HEK293 (cell line): ENCODE measurements around the gene ARIH2.

Experiments
- BCL11A ChIP-seq: fragments of 450-650 bp; formaldehyde crosslinking; IDR thresholded peaks from 2 replicates; pipeline ENCODE4 v1.5.1; 2016; ENCODE audit warnings: low read depth, missing biosample characterization, missing genetic modification characterization
- BCL6B ChIP-seq: fragments of 450-650 bp; formaldehyde crosslinking; IDR thresholded peaks from 2 replicates; pipeline ENCODE4 v1.5.1; 2017; ENCODE audit warnings: missing biosample characterization, missing genetic modification characterization
- GLI2 ChIP-seq: fragments of 450-650 bp; formaldehyde crosslinking; IDR thresholded peaks from 2 replicates; pipeline ENCODE4; 2017; ENCODE audit warnings: missing biosample characterization, missing genetic modification characterization, low read depth, borderline replicate concordance
- INSM2 ChIP-seq: fragments of 450-650 bp; formaldehyde crosslinking; IDR thresholded peaks from 2 replicates; pipeline ENCODE4 v1.5.1; 2016; ENCODE audit warnings: missing biosample characterization, missing genetic modification characterization
- MYNN ChIP-seq: fragments of 450-650 bp; formaldehyde crosslinking; IDR thresholded peaks from 2 replicates; pipeline ENCODE4 v1.5.1; 2016; ENCODE audit warnings: missing biosample characterization, missing genetic modification characterization, borderline replicate concordance
- MZF1 ChIP-seq: fragments of 450-650 bp; formaldehyde crosslinking; IDR thresholded peaks from 2 replicates; pipeline ENCODE4 v1.5.1; 2017; ENCODE audit warnings: missing biosample characterization, missing genetic modification characterization, borderline replicate concordance
- SCRT2 ChIP-seq: fragments of 450-650 bp; formaldehyde crosslinking; IDR thresholded peaks from 2 replicates; pipeline ENCODE4 v1.5.1; 2016; ENCODE audit warnings: missing biosample characterization, missing genetic modification characterization
- SP3 ChIP-seq: fragments of 450-650 bp; formaldehyde crosslinking; IDR thresholded peaks from 2 replicates; pipeline ENCODE4 v1.5.1; 2016; ENCODE audit warnings: missing biosample characterization, missing genetic modification characterization
- WT1 ChIP-seq: fragments of 450-650 bp; formaldehyde crosslinking; IDR thresholded peaks from 2 replicates; pipeline ENCODE4 v1.5.1; 2016; ENCODE audit warnings: missing biosample characterization, missing genetic modification characterization
- ZBTB17 ChIP-seq: fragments of 450-650 bp; formaldehyde crosslinking; IDR thresholded peaks from 2 replicates; pipeline ENCODE4 v1.5.1; 2016; ENCODE audit warnings: missing biosample characterization, missing genetic modification characterization
- ZBTB48 ChIP-seq: fragments of 450-650 bp; formaldehyde crosslinking; IDR thresholded peaks from 2 replicates; pipeline ENCODE4 v1.5.1; 2016; ENCODE audit warnings: missing biosample characterization, missing genetic modification characterization
- ZNF16 ChIP-seq: fragments of 450-650 bp; formaldehyde crosslinking; IDR thresholded peaks from 2 replicates; pipeline ENCODE4 v1.5.1; 2016; ENCODE audit warnings: low read depth, missing biosample characterization, missing genetic modification characterization
- ZNF169 ChIP-seq: fragments of 450-650 bp; formaldehyde crosslinking; IDR thresholded peaks from 2 replicates; pipeline ENCODE4 v1.5.1; 2016; ENCODE audit warnings: missing biosample characterization, missing genetic modification characterization
- ZNF2 ChIP-seq: fragments of 450-650 bp; formaldehyde crosslinking; IDR thresholded peaks from 2 replicates; pipeline ENCODE4 v1.5.1; 2016; ENCODE audit warnings: missing biosample characterization, missing genetic modification characterization
- ZNF223 ChIP-seq: fragments of 450-650 bp; formaldehyde crosslinking; IDR thresholded peaks from 2 replicates; pipeline ENCODE4 v1.5.1; 2016; ENCODE audit warnings: missing biosample characterization, missing genetic modification characterization
- ZNF324 ChIP-seq: fragments of 450-650 bp; formaldehyde crosslinking; IDR thresholded peaks from 2 replicates; pipeline ENCODE4 v1.5.1; 2016; ENCODE audit warnings: missing biosample characterization, missing genetic modification characterization
- ZNF335 ChIP-seq: fragments of 450-650 bp; formaldehyde crosslinking; conservative IDR thresholded peaks from 2 replicates; pipeline ENCODE4 v1.5.1; 2016; ENCODE audit warnings: missing biosample characterization, missing genetic modification characterization
- ZNF354C ChIP-seq: fragments of 450-650 bp; formaldehyde crosslinking; IDR thresholded peaks from 2 replicates; pipeline ENCODE4 v1.5.1; 2016; ENCODE audit warnings: missing biosample characterization, missing genetic modification characterization, low read depth, borderline replicate concordance
- ZNF366 ChIP-seq: fragments of 450-650 bp; formaldehyde crosslinking; conservative IDR thresholded peaks from 2 replicates; pipeline ENCODE4 v1.5.1; 2016; ENCODE audit warnings: missing biosample characterization, missing genetic modification characterization
- ZNF473 ChIP-seq: fragments of 450-650 bp; formaldehyde crosslinking; IDR thresholded peaks from 2 replicates; pipeline ENCODE4 v1.5.1; 2017; ENCODE audit warnings: missing biosample characterization, missing genetic modification characterization
- ZNF560 ChIP-seq: fragments of 450-650 bp; formaldehyde crosslinking; IDR thresholded peaks from 2 replicates; pipeline ENCODE4 v1.5.1; 2017; ENCODE audit warnings: missing biosample characterization, missing genetic modification characterization, borderline replicate concordance
- ZNF585B ChIP-seq: fragments of 450-650 bp; formaldehyde crosslinking; IDR thresholded peaks from 2 replicates; pipeline ENCODE4 v1.5.1; 2016; ENCODE audit warnings: missing biosample characterization, missing genetic modification characterization
- ZNF610 ChIP-seq: fragments of 450-650 bp; formaldehyde crosslinking; IDR thresholded peaks from 2 replicates; pipeline ENCODE4 v1.5.1; 2016; ENCODE audit warnings: missing biosample characterization, missing genetic modification characterization, borderline replicate concordance
- ZNF621 ChIP-seq: fragments of 450-650 bp; formaldehyde crosslinking; IDR thresholded peaks from 2 replicates; pipeline ENCODE4 v1.5.1; 2017; ENCODE audit warnings: missing biosample characterization, missing genetic modification characterization
- ZNF654 ChIP-seq: fragments of 450-650 bp; formaldehyde crosslinking; IDR thresholded peaks from 2 replicates; pipeline ENCODE4 v1.5.1; 2016; ENCODE audit warnings: low read depth, missing biosample characterization, missing genetic modification characterization
- ZNF670 ChIP-seq: fragments of 450-650 bp; formaldehyde crosslinking; IDR thresholded peaks from 2 replicates; pipeline ENCODE4 v1.5.1; 2016; ENCODE audit warnings: missing biosample characterization, missing genetic modification characterization, low read depth
- ZNF677 ChIP-seq: fragments of 450-650 bp; IDR thresholded peaks from 2 replicates; pipeline ENCODE4 v1.5.0; 2018; ENCODE audit warnings: missing biosample characterization, mild to moderate bottlenecking, missing genetic modification characterization, moderate library complexity
- ZNF76 ChIP-seq: fragments of 450-650 bp; formaldehyde crosslinking; IDR thresholded peaks from 2 replicates; pipeline ENCODE4; 2016; ENCODE audit warnings: low read depth, missing biosample characterization, missing genetic modification characterization, borderline replicate concordance
- ZNF792 ChIP-seq: fragments of 450-650 bp; formaldehyde crosslinking; IDR thresholded peaks from 2 replicates; pipeline ENCODE4 v1.5.1; 2016; ENCODE audit warnings: missing biosample characterization, missing genetic modification characterization
- TF ChIP-seq, protein P1 (sequence below): fragments of 450-650 bp; formaldehyde crosslinking; IDR thresholded peaks from 2 replicates; pipeline ENCODE4 v1.5.0; 2017; ENCODE audit warnings: missing biosample characterization, missing genetic modification characterization, borderline replicate concordance
- TF ChIP-seq, protein P2 (sequence below): fragments of 450-650 bp; formaldehyde crosslinking; IDR thresholded peaks from 2 replicates; pipeline ENCODE4 v1.5.1; 2016; ENCODE audit warnings: missing biosample characterization, missing genetic modification characterization
- TF ChIP-seq, protein P3 (sequence below): fragments of 450-650 bp; formaldehyde crosslinking; IDR thresholded peaks from 2 replicates; pipeline ENCODE4 v1.5.1; 2016; ENCODE audit warnings: missing biosample characterization, missing genetic modification characterization

Gene ARIH2

DNA sequence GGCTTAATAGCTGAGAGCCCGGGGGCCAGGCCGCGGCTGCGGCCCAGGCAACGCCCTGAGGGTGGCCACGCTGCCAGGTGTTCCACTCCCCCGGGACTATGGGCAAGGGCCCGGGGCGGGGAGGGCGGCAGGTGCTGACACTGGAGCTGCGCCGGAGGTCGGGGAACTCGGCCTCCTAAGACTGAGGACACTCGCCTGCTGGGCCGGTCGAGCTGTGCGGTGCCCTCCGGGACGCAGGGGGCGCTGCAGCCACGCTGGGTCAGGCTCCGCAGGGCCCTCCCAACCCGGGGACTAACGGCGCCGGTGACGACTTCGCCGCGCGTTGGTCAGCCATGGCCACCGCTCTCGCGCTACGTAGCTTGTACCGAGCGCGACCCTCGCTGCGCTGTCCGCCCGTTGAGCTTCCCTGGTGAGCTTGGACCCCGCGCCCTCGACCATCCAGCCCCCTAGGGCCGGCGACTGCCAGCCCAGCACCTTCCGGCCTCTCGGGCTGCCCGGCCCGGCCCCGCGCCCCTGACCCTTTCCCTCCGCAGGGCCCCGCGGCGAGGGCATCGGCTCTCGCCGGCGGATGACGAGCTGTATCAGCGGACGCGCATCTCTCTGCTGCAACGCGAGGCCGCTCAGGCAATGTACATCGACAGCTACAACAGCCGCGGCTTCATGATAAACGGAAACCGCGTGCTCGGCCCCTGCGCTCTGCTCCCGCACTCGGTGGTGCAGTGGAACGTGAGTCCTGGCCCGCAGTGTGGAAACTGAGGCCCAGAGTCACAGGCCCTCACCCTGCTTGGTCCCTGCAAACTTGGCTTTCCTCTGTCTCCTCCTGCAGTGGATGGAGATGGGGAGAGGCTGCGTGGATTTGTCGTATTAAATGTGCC, 103.4 kb downstream of the ARIH2 start, which contains the start of gene NDUFAF3 (continued):
- TF ChIP-seq ZNF610 (tag by site-specific recombination) (peak; percentile 75; the same call in 1 of the 2 replicates), SP3 (peak; percentile 78), ZNF366 (no peak), ZNF16 (tag by site-specific recombination) (no peak), BCL11A (tag by site-specific recombination) (peak; percentile 84), ZBTB17 (tag by site-specific recombination) (peak; percentile 30; the same call in 1 of the 2 replicates), MZF1 (tag by site-specific recombination) (peak; percentile 46; the same call in 1 of the 2 replicates), ZNF169 (tag by site-specific recombination) (no peak; the same call in 1 of the 2 replicates), INSM2 (tag by site-specific recombination) (0 out of 2 replicates have a peak, but pooled peaks have one; percentile 61), GLI2 (tag by site-specific recombination) (no peak), ZBTB48 (tag by site-specific recombination) (peak; percentile 83; the same call in 1 of the 2 replicates), MYNN (tag by site-specific recombination) (0 out of 2 replicates have a peak, but pooled peaks have one; percentile 26), ZNF670 (tag by site-specific recombination) (no peak), ZNF324 (peak; percentile 83), ZNF2 (peak; percentile 78), ZNF654 (tag by site-specific recombination) (no peak), SCRT2 (tag by site-specific recombination) (peak; percentile 34; the same call in 1 of the 2 replicates), ZNF792 (tag by site-specific recombination) (peak; percentile 38; the same call in 1 of the 2 replicates), ZNF621 (tag by site-specific recombination) (no peak), ZNF560 (tag by site-specific recombination) (no peak), ZNF335 (peak; percentile 84), ZNF223 (tag by site-specific recombination) (0 out of 2 replicates have a peak, but pooled peaks have one; percentile 10), ZNF354C (tag by site-specific recombination) (no peak), WT1 (tag by site-specific recombination) (peak; percentile 50), ZNF677 (tag by site-specific recombination) (no peak), ZNF76 (peak; percentile 66; the same call in 1 of the 2 replicates), BCL6B (tag by site-specific recombination) (no peak), ZNF473 (tag by site-specific recombination) (peak; percentile 60; the same call in 1 of the 2 replicates), ZNF585B (tag by site-specific recombination) (no peak)
- TF ChIP-seq, protein P1, sequence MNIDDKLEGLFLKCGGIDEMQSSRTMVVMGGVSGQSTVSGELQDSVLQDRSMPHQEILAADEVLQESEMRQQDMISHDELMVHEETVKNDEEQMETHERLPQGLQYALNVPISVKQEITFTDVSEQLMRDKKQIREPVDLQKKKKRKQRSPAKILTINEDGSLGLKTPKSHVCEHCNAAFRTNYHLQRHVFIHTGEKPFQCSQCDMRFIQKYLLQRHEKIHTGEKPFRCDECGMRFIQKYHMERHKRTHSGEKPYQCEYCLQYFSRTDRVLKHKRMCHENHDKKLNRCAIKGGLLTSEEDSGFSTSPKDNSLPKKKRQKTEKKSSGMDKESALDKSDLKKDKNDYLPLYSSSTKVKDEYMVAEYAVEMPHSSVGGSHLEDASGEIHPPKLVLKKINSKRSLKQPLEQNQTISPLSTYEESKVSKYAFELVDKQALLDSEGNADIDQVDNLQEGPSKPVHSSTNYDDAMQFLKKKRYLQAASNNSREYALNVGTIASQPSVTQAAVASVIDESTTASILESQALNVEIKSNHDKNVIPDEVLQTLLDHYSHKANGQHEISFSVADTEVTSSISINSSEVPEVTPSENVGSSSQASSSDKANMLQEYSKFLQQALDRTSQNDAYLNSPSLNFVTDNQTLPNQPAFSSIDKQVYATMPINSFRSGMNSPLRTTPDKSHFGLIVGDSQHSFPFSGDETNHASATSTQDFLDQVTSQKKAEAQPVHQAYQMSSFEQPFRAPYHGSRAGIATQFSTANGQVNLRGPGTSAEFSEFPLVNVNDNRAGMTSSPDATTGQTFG, result no peak
- TF ChIP-seq, protein P2, sequence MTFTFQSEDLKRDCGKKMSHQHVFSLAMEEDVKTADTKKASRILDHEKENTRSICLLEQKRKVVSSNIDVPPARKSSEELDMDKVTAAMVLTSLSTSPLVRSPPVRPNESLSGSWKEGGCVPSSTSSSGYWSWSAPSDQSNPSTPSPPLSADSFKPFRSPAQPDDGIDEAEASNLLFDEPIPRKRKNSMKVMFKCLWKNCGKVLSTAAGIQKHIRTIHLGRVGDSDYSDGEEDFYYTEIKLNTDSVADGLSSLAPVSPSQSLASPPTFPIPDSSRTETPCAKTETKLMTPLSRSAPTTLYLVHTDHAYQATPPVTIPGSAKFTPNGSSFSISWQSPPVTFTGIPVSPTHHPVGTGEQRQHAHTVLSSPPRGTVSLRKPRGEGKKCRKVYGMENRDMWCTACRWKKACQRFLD, result 0 out of 2 replicates have a peak, but pooled peaks have one; percentile 7
- TF ChIP-seq, protein P3, sequence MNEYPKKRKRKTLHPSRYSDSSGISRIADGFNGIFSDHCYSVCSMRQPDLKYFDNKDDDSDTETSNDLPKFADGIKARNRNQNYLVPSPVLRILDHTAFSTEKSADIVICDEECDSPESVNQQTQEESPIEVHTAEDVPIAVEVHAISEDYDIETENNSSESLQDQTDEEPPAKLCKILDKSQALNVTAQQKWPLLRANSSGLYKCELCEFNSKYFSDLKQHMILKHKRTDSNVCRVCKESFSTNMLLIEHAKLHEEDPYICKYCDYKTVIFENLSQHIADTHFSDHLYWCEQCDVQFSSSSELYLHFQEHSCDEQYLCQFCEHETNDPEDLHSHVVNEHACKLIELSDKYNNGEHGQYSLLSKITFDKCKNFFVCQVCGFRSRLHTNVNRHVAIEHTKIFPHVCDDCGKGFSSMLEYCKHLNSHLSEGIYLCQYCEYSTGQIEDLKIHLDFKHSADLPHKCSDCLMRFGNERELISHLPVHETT, result peak; percentile 87
